ENCODE measurements around the gene COA8. TPM values are rescaled to one million over a fixed set of nuclear protein-coding genes. Genes with fewer than 3 reads are reported as not detected.
A peak's percentile ranks its signal among the peaks of the same experiment; 100 is the strongest.

The COA8 gene
- total RNA-seq, 4 donors from 2014 or later, result 13.6 to 20.8 (median 17.9) TPM

DNA sequence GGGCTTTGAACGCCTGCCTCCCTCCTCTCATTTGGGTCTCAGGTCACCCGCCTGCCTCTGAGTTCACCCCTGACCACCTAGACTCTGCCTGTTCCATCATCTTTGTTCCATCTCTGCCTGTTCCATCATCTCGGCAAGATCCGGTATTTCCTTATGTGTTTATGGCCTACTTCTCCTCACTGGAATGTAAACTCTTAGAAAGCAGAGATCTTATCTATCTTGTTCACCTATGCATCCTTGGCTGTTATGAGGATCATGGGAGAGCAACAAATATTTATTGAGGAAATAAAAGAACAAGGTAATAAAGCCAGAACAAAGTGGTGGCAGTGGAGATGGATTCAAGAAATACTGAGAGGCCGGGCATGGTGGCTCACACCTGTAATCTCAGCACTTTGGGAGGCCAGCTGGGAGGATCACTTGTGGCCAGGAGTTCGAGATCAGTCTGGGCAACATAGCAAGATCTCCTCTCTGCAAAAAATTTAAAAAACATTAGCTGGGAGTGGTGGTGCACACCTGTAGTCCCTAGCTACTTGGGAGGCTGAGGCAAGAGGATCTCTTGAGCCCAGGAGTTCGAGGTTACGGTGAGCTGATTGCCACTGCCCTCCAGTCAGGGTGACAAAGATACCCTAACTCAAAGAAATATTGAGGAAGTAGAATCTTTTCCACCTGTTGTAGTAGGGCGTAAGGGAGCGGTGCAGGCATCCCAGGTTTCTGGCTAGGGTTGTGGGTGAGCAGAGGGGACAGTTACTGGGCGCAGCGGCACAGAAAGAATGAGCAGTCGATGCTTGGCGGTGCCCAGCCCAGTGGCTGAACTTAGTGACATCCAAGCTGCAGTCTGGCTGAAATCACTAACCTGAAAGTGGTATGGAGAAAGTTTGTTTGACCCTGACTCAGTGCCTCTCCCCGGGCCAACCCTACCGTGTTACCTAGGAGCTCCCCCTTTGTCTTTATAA, 64.6 kb downstream of the COA8 start:
- no peaks in the 10 kb centered on the region for H3K9me3 ChIP-seq
- peaks cover 0 to 6% (median 0%) of the 10 kb centered on the region in 3 donors for H3K36me3 ChIP-seq
- peaks cover 9 to 52% (median 29%) of the 10 kb centered on the region in 4 donors for H3K4me1 ChIP-seq
- no peak for TF ChIP-seq POLR2A (IDR thresholded peaks at IDR 0.05)
- TF ChIP-seq, protein P1, sequence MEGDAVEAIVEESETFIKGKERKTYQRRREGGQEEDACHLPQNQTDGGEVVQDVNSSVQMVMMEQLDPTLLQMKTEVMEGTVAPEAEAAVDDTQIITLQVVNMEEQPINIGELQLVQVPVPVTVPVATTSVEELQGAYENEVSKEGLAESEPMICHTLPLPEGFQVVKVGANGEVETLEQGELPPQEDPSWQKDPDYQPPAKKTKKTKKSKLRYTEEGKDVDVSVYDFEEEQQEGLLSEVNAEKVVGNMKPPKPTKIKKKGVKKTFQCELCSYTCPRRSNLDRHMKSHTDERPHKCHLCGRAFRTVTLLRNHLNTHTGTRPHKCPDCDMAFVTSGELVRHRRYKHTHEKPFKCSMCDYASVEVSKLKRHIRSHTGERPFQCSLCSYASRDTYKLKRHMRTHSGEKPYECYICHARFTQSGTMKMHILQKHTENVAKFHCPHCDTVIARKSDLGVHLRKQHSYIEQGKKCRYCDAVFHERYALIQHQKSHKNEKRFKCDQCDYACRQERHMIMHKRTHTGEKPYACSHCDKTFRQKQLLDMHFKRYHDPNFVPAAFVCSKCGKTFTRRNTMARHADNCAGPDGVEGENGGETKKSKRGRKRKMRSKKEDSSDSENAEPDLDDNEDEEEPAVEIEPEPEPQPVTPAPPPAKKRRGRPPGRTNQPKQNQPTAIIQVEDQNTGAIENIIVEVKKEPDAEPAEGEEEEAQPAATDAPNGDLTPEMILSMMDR (IDR thresholded peaks at IDR 0.05), result no peak
- no peaks in the 10 kb centered on the region for H3K27me3 ChIP-seq
- no peak overlapping the region for H3K4me3 ChIP-seq
- H3K27ac ChIP-seq, result peak overlapping the region; percentile 96 to 99 (median 98)
- DNase-seq, result no peak

DNA sequence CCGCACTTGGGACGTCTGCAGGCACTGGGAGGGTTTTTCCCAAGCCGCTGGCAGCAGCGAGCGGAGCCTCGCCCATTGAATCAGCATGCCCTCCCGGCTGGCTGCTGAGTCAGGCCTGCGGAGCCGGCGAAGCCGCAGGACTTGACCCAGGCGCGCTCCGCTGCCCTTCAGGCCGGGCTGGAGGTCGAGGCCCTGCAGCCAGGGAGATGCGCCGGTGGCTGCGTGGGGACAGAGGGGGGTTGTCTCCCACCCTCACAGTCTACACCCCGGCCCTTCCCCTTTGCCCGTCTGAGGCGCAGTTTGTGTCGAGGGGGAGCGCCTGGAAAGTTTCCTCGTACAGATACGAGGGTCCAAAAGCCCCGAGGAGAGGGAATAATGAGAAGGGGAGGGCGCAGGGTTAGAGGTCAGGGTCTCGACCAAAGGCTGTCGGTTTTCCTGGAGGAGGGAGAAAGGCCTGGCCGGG, 65.5 kb downstream of the COA8 start:
- DNase-seq, result peak; percentile 44 to 89 (median 88)
- Histone ChIP-seq H3K9me3 (no peaks in the 10 kb centered on the region), H3K36me3 (peaks cover 0 to 12% (median 0%) of the 10 kb centered on the region in 3 donors), H3K27me3 (no peaks in the 10 kb centered on the region), H3K4me3 (peak overlapping the region; percentile 95 to 99 (median 98)), H3K27ac (peak overlapping the region; percentile 96 to 99 (median 98)), H3K4me1 (peaks cover 9 to 59% (median 29%) of the 10 kb centered on the region in 4 donors)
- TF ChIP-seq, protein P1 (IDR thresholded peaks at IDR 0.05), result no peak
- TF ChIP-seq POLR2A (IDR thresholded peaks at IDR 0.05), result peak; percentile 76 to 83

DNA sequence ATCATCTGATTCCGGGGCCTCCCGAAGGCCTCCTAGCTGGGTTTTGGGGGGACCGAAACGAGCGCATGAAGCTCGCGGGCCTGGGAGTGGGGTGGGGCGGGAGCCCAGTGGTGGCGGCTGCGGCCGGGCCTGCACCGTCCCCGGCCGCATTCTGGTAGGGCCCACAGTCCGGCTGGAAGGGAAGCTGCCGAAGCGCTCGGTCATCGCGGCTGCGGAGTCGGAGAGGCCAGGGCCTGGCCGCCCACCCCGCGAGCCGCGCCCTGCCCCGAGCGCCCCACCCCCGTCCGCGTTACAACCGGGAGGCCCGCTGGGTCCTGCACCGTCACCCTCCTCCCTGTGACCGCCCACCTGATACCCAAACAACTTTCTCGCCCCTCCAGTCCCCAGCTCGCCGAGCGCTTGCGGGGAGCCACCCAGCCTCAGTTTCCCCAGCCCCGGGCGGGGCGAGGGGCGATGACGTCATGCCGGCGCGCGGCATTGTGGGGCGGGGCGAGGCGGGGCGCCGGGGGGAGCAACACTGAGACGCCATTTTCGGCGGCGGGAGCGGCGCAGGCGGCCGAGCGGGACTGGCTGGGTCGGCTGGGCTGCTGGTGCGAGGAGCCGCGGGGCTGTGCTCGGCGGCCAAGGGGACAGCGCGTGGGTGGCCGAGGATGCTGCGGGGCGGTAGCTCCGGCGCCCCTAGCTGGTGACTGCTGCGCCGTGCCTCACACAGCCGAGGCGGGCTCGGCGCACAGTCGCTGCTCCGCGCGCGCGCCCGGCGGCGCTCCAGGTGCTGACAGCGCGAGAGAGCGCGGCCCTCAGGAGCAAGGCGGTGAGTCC, 66.1 kb downstream of the COA8 start, which contains the start of gene KLC1:
Gene KLC1 (plus strand): TSS at position 528 of the 819 bp plus-strand sequence. CDS start 25,354 bp downstream, outside the sequence.
- Histone ChIP-seq H3K4me1 (peaks cover 9 to 61% (median 29%) of the 10 kb centered on the region in 4 donors), H3K4me3 (peak within 1 kb of the TSS; percentile 95 to 99 (median 98)), H3K27ac (peak within 1 kb of the TSS; percentile 96 to 99 (median 98)), H3K9me3 (no peaks in the 10 kb centered on the region), H3K36me3 (peaks cover 0 to 12% (median 0%) of the 10 kb centered on the region in 3 donors), H3K27me3 (no peaks in the 10 kb centered on the region)
- DNase-seq, result peak; percentile 81 to 92 (median 92)
- TF ChIP-seq, protein P1 (IDR thresholded peaks at IDR 0.05), result no peak
- peak; percentile 81 to 83 for TF ChIP-seq POLR2A (IDR thresholded peaks at IDR 0.05)

DNA sequence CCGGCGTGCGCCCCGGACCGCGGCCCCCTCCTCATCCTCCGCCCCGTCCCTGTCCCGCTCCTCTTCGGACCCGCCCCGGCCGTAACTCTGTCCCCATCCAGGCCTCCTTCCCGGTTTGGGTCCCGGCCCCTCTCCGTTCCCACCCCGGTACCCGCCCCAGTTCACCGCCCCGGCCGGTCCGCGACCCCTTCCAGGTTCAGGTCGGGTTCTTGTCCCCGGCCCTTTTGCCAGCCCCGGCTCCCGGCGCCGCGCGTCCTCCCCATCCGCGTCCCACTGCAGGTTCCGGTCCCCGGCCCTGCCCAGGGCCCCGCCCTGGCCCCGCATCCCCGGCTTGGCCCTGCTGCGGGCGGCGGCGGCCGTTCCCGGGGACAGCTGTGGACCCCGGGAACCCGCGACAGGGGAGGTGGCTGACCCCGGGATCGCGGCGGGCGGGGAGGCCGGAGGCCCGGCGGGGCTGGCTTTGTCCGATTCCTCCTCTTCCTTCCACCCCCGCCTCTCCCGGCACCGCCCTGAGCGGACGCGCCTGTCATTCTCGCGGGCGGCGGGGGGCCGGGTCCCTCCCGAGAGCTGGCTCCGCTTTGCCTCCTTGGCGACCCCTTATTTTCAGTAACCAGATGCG, 66.9 kb downstream of the COA8 start:
- Histone ChIP-seq H3K36me3 (peaks cover 0 to 12% (median 0%) of the 10 kb centered on the region in 3 donors), H3K27ac (peak overlapping the region; percentile 96 to 99 (median 98)), H3K9me3 (no peaks in the 10 kb centered on the region), H3K4me3 (peak overlapping the region; percentile 95 to 99 (median 98)), H3K27me3 (no peaks in the 10 kb centered on the region), H3K4me1 (peaks cover 6 to 61% (median 24%) of the 10 kb centered on the region in 4 donors)
- peak; percentile 51 to 77 (median 71) for DNase-seq
- TF ChIP-seq, protein P1 (IDR thresholded peaks at IDR 0.05), result no peak
- no peak for TF ChIP-seq POLR2A (IDR thresholded peaks at IDR 0.05)
